OCI-LY7 (cell line): ENCODE results near the gene NDUFB5. TPM values are rescaled to one million over a fixed set of nuclear protein-coding genes. Genes with fewer than 3 reads are reported as not detected.

Source experiments
- BruUV-seq: library from RNA; stranded (reverse); fragments of 400-500 nt; replicated peaks from 2 replicates; lab custom pipeline; 2021; lab: Mats Ljungman, UMichigan
- CTCF ChIA-PET: fragments of 300-600 bp; sonication (Branson Sonifier 250); formaldehyde crosslinking; loops from one replicate; lab custom pipeline; 2022; ENCODE audit warnings: antibody characterized with exemption; ENCODE audit not compliant: unreplicated experiment; lab: Charles Lee
- POLR2A ChIA-PET: fragments of 300-600 bp; sonication (Branson Sonifier 250); formaldehyde crosslinking; loops from one replicate; lab custom pipeline; 2022; ENCODE audit warnings: antibody characterized with exemption; lab: Charles Lee
- DNase-seq: peaks from one replicate; pipeline ENCODE4 v3.0.0-alpha.2; 2015; ENCODE audit warnings: low spot score
- H2AFZ ChIP-seq: fragments of 200-600 bp; sonication (generic), shearing (Covaris generic); 2 replicates; pipeline ENCODE4 v1.6.1; 2014; ENCODE audit warnings: mild to moderate bottlenecking, antibody characterized with exemption, low read length, moderate library complexity
- H3K27ac ChIP-seq: fragments of 200-600 bp; sonication (generic); 2 replicates; pipeline ENCODE4 v1.5.1; 2014; ENCODE audit warnings: mixed run types, low read depth, mild to moderate bottlenecking, moderate library complexity, low read length, inconsistent platforms; ENCODE audit not compliant: poor library complexity, severe bottlenecking
- H3K36me3 ChIP-seq: fragments of 200-600 bp; sonication (generic); 2 replicates; pipeline ENCODE4 v1.6.1; 2014; ENCODE audit warnings: mild to moderate bottlenecking, antibody characterized with exemption, low read length, moderate library complexity, mixed read lengths; ENCODE audit not compliant: insufficient read depth
- H3K4me1 ChIP-seq: fragments of 200-600 bp; sonication (generic); 2 replicates; pipeline ENCODE4 v1.5.1; 2014; ENCODE audit warnings: mild to moderate bottlenecking, low read length; ENCODE audit not compliant: insufficient read depth, poor library complexity, severe bottlenecking
- H3K4me2 ChIP-seq: fragments of 200-600 bp; sonication (generic); 2 replicates; pipeline ENCODE4 v1.6.1; 2014; ENCODE audit warnings: mild to moderate bottlenecking, low read length
- H3K4me3 ChIP-seq: fragments of 200-600 bp; sonication (generic); 2 replicates; pipeline ENCODE4 v1.5.1; 2014; ENCODE audit warnings: mild to moderate bottlenecking, low read depth, low read length; ENCODE audit not compliant: poor library complexity, severe bottlenecking
- H3K79me2 ChIP-seq: fragments of 200-600 bp; sonication (generic); 2 replicates; pipeline ENCODE4 v1.6.1; 2016; ENCODE audit warnings: low read depth, mild to moderate bottlenecking, low read length, moderate library complexity, mixed read lengths; ENCODE audit not compliant: insufficient read depth
- H3K9me2 ChIP-seq: fragments of 200-600 bp; sonication (generic); 2 replicates; pipeline ENCODE4 v1.6.1; 2016; ENCODE audit warnings: mild to moderate bottlenecking, low read length, mixed read lengths; ENCODE audit not compliant: insufficient read depth
- H3K9me3 ChIP-seq: fragments of 200-600 bp; sonication (generic); 2 replicates; pipeline ENCODE4 v1.6.1; 2014; ENCODE audit warnings: mild to moderate bottlenecking, mixed run types, low read length, mixed read lengths
- H4K20me1 ChIP-seq: fragments of 200-600 bp; sonication (generic); 2 replicates; pipeline ENCODE4 v1.6.1; 2014; ENCODE audit warnings: mild to moderate bottlenecking, antibody characterized with exemption, low read length, moderate library complexity, mixed read lengths; ENCODE audit not compliant: insufficient read depth
- CTCF ChIP-seq: fragments of 200-600 bp; sonication (generic); conservative IDR thresholded peaks from 2 replicates; pipeline ENCODE4 v1.5.1; 2014; ENCODE audit warnings: mild to moderate bottlenecking, antibody characterized with exemption, low read length, moderate library complexity, mixed read lengths
- EZH2phosphoT487 ChIP-seq: fragments of 200-600 bp; sonication (generic); IDR thresholded peaks from 2 replicates; pipeline ENCODE4 v1.6.1; 2018; ENCODE audit warnings: low read depth, borderline replicate concordance, mild to moderate bottlenecking, mixed run types, antibody characterized with exemption, low read length, moderate library complexity, mixed read lengths
- intact Hi-C: fragments of 100-400 bp; cut with micrococcal nuclease; formaldehyde crosslinking; loops from one replicate; pipeline ENCODE4 v1.10.0; 2022; ENCODE audit not compliant: unreplicated experiment
- total RNA-seq, 2 experiments: library from RNA; depleted of rRNA in 1 of 2; stranded (reverse); fragments of >200 nt in 1 of 2; shearing (Covaris generic) in 1 of 2; gene quantifications; 2 replicates each; pipeline ENCODE4 v1.2.3, GENCODE V29; 2014 to 2022

NDUFB5 gene
- total RNA-seq, 2 experiments from 2014 or later: 81.5 to 112 TPM

- Histone ChIP-seq H4K20me1 (peaks cover 26% of the 10 kb centered on the region), H3K4me1 (peaks cover 31% of the 10 kb centered on the region), H3K9me2 (no peaks in the 10 kb centered on the region), H3K9me3 (no peaks in the 10 kb centered on the region; the same call in 1 of the 2 replicates), H3K27ac (peak within 1 kb of the TSS; percentile 81), H3K4me3 (peak within 1 kb of the TSS; percentile 96), H3K36me3 (peaks cover 30% of the 10 kb centered on the region), H3K79me2 (peaks cover 42% of the 10 kb centered on the region), H2AFZ (peak within 1 kb of the TSS; percentile 81; the same call in 1 of the 2 replicates), H3K4me2 (peak within 1 kb of the TSS; percentile 97)
- ChIA-PET POLR2A (interaction anchor here (0.9 to 1.3 kb wide), 5 partner anchors 8 to 52 kb away, joined by 3 to 6 read pairs (median 4); no protein-coding TSS in a partner anchor), CTCF (interaction anchor here (0.6 to 1.2 kb wide), 3 partner anchors 9 to 117 kb away, joined by 3 to 6 read pairs (median 3); no protein-coding TSS in a partner anchor)
- intact Hi-C loops: loop anchor here (2.0 to 5.0 kb wide), 7 partner anchors 48 to 950 kb away; partner anchors contain the start of genes ACTL6A, MFN1, MRPL47 and NDUFB5
- BruUV-seq: no TSS peak
- DNase-seq: peak; percentile 91
- no peak for TF ChIP-seq EZH2phosphoT487
- TF ChIP-seq CTCF: 0 out of 2 replicates have a peak, but pooled peaks have one; percentile 7
These were observed 48.0 kb downstream of the NDUFB5 start, which contains the start of gene USP13 for GRCh38 chr3:179652447-179653095. USP13 (plus strand) TSS chr3:179653040; CDS start chr3:179653226, 186 bp downstream.

GRCh38 chr3:179653096-179653797 is 48.7 kb downstream of the NDUFB5 start:
- peak; percentile 25; the same call in 1 of the 2 replicates for TF ChIP-seq CTCF
- TF ChIP-seq EZH2phosphoT487: no peak
- Histone ChIP-seq H3K9me3 (no peaks in the 10 kb centered on the region; the same call in 1 of the 2 replicates), H3K4me1 (peaks cover 32% of the 10 kb centered on the region), H3K4me2 (peak overlapping the region; percentile 97), H3K36me3 (peaks cover 34% of the 10 kb centered on the region), H3K27ac (peak overlapping the region; percentile 81), H3K79me2 (peaks cover 48% of the 10 kb centered on the region), H2AFZ (peak overlapping the region; percentile 33; the same call in 1 of the 2 replicates), H4K20me1 (peaks cover 26% of the 10 kb centered on the region), H3K9me2 (no peaks in the 10 kb centered on the region), H3K4me3 (peak overlapping the region; percentile 96)
- ChIA-PET CTCF (interaction anchor here (0.7 kb wide), 1 partner anchor 14 kb away, joined by 3 read pairs; no protein-coding TSS in a partner anchor), POLR2A (interaction anchor here (0.7 to 1.3 kb wide), 4 partner anchors 38 to 579 kb away, joined by 3 to 4 read pairs (median 4); no protein-coding TSS in a partner anchor)
- BruUV-seq: no TSS peak
- DNase-seq: peak; percentile 84
- intact Hi-C loops: loop anchor here (2.0 to 5.0 kb wide), 7 partner anchors 48 to 949 kb away; partner anchors contain the start of genes ACTL6A, MFN1, MRPL47 and NDUFB5
